Gastroesophageal sphincter (tissue), 3 donors: ENCODE data around the gene NXF1.

Experiments
- POLR2A ChIP-seq, 2 donors: fragments of 450-650 bp; IDR thresholded peaks; one replicate each; pipeline ENCODE4 v1.6.1; 2017; ENCODE audit warnings: antibody characterized with exemption in 2 of 2, mild to moderate bottlenecking in 2 of 2, moderate library complexity in 1 of 2
- TF ChIP-seq, protein P1 (sequence below), 4 experiments: fragments of 200-600 bp in 2 of 4; fragments of 450-650 bp in 2 of 4; sonication (generic) in 1 of 4; IDR thresholded peaks; one replicate each; pipeline ENCODE4 v1.5.1; 2017 to 2019; ENCODE audit warnings: antibody characterized with exemption in 4 of 4, mild to moderate bottlenecking in 2 of 4, moderate library complexity in 2 of 4

DNA sequence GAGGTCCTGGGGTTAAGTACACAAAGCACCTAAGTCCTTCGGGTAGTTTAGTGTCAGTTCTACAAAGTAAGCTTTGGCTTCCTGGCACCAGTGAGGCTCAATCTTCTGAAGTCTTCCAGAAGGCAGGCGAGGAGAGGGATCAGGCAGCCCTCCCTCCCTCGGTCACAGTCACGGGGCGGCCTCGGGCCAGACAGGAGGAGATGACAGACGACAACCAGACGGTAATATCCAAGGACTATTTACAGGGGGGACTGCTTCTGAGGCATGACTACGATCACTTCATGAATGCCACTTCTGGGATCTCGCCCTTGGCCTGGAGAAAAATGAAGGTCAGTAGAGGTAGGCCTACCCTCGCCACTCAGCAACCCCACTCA lies 13.1 kb downstream of the NXF1 start:
- TF ChIP-seq, protein P1, sequence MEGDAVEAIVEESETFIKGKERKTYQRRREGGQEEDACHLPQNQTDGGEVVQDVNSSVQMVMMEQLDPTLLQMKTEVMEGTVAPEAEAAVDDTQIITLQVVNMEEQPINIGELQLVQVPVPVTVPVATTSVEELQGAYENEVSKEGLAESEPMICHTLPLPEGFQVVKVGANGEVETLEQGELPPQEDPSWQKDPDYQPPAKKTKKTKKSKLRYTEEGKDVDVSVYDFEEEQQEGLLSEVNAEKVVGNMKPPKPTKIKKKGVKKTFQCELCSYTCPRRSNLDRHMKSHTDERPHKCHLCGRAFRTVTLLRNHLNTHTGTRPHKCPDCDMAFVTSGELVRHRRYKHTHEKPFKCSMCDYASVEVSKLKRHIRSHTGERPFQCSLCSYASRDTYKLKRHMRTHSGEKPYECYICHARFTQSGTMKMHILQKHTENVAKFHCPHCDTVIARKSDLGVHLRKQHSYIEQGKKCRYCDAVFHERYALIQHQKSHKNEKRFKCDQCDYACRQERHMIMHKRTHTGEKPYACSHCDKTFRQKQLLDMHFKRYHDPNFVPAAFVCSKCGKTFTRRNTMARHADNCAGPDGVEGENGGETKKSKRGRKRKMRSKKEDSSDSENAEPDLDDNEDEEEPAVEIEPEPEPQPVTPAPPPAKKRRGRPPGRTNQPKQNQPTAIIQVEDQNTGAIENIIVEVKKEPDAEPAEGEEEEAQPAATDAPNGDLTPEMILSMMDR (IDR thresholded peaks at IDR 0.05) = no peak
- no peak for TF ChIP-seq POLR2A (IDR thresholded peaks at IDR 0.05)
